ENCODE measurements around the gene CSTF3.
"Not testable (repeated sequence)": the region's sequence is repeated elsewhere in the genome, so short reads cannot be mapped to it uniquely, and the experiment has no call there.

Gene CSTF3

GRCh38 chr11:33177676-33178336 lies 16.5 kb upstream of the CSTF3 start:
- H3K27me3 ChIP-seq (ENCODE audit: insufficient read depth, low read depth): no peaks in the 10 kb centered on the region
- H4K20me1 ChIP-seq (ENCODE audit: insufficient read depth): no peaks in the 10 kb centered on the region
- H3K4me1 ChIP-seq (ENCODE audit: low read depth, poor library complexity, severe bottlenecking): no peaks in the 10 kb centered on the region
- H3K4me2 ChIP-seq: no peak overlapping the region
- no peak overlapping the region for H2AFZ ChIP-seq (ENCODE audit: low read depth)
- H3K27ac ChIP-seq: no peak overlapping the region
- no peak overlapping the region for H3K9ac ChIP-seq
- no peak overlapping the region for H3K4me3 ChIP-seq (IDR thresholded peaks at IDR 0.05; ENCODE audit: insufficient read depth, low read depth, low read length)
- H3K79me2 ChIP-seq (ENCODE audit: insufficient read depth, low read depth): no peaks in the 10 kb centered on the region
- H3K36me3 ChIP-seq (ENCODE audit: insufficient read depth): no peaks in the 10 kb centered on the region
- no peak for TF ChIP-seq CTCF (conservative IDR thresholded peaks at IDR 0.05; ENCODE audit: low read depth, low read length)

- not testable (repeated sequence) for H3K27me3 ChIP-seq (ENCODE audit: insufficient read depth, low read depth); H3K9ac ChIP-seq; H3K4me2 ChIP-seq; H3K4me1 ChIP-seq (ENCODE audit: low read depth, poor library complexity, severe bottlenecking); H3K36me3 ChIP-seq (ENCODE audit: insufficient read depth); H2AFZ ChIP-seq (ENCODE audit: low read depth); H3K27ac ChIP-seq; H3K4me3 ChIP-seq (IDR thresholded peaks at IDR 0.05; ENCODE audit: insufficient read depth, low read depth, low read length); H3K79me2 ChIP-seq (ENCODE audit: insufficient read depth, low read depth); H4K20me1 ChIP-seq (ENCODE audit: insufficient read depth)
Measured at GRCh38 chr11:33176760-33177159, 15.5 kb upstream of the CSTF3 start.

GRCh38 chr11:33172996-33173395 lies 11.7 kb upstream of the CSTF3 start:
- Histone ChIP-seq H3K4me3 (IDR thresholded peaks at IDR 0.05; ENCODE audit: insufficient read depth, low read depth, low read length) (no peak overlapping the region), H3K27ac (no peak overlapping the region), H3K4me1 (ENCODE audit: low read depth, poor library complexity, severe bottlenecking) (no peaks in the 10 kb centered on the region), H3K79me2 (ENCODE audit: insufficient read depth, low read depth) (no peaks in the 10 kb centered on the region), H4K20me1 (ENCODE audit: insufficient read depth) (no peaks in the 10 kb centered on the region), H3K4me2 (no peak overlapping the region), H2AFZ (ENCODE audit: low read depth) (no peak overlapping the region), H3K27me3 (ENCODE audit: insufficient read depth, low read depth) (no peaks in the 10 kb centered on the region), H3K9ac (no peak overlapping the region), H3K36me3 (ENCODE audit: insufficient read depth) (no peaks in the 10 kb centered on the region)
- TF ChIP-seq CTCF (conservative IDR thresholded peaks at IDR 0.05; ENCODE audit: low read depth, low read length): no peak

- no peak overlapping the region for H3K4me2 ChIP-seq
- H3K9ac ChIP-seq: no peak overlapping the region
- H3K36me3 ChIP-seq (ENCODE audit: insufficient read depth): no peaks in the 10 kb centered on the region
- no peaks in the 10 kb centered on the region for H3K4me1 ChIP-seq (ENCODE audit: low read depth, poor library complexity, severe bottlenecking)
- H3K27ac ChIP-seq: no peak overlapping the region
- no peak overlapping the region for H3K4me3 ChIP-seq (IDR thresholded peaks at IDR 0.05; ENCODE audit: insufficient read depth, low read depth, low read length)
- H3K27me3 ChIP-seq (ENCODE audit: insufficient read depth, low read depth): no peaks in the 10 kb centered on the region
- H2AFZ ChIP-seq (ENCODE audit: low read depth): no peak overlapping the region
- no peaks in the 10 kb centered on the region for H4K20me1 ChIP-seq (ENCODE audit: insufficient read depth)
- H3K79me2 ChIP-seq (ENCODE audit: insufficient read depth, low read depth): no peaks in the 10 kb centered on the region
- no peak for TF ChIP-seq CTCF (conservative IDR thresholded peaks at IDR 0.05; ENCODE audit: low read depth, low read length)
Measured at GRCh38 chr11:33172345-33172744, 11.1 kb upstream of the CSTF3 start.

GRCh38 chr11:33171251-33171650 lies 10.0 kb upstream of the CSTF3 start:
- Histone ChIP-seq H3K79me2 (ENCODE audit: insufficient read depth, low read depth) (no peaks in the 10 kb centered on the region), H3K27me3 (ENCODE audit: insufficient read depth, low read depth) (no peaks in the 10 kb centered on the region), H3K27ac (no peak overlapping the region), H3K9ac (no peak overlapping the region), H4K20me1 (ENCODE audit: insufficient read depth) (no peaks in the 10 kb centered on the region), H2AFZ (ENCODE audit: low read depth) (no peak overlapping the region), H3K36me3 (ENCODE audit: insufficient read depth) (no peaks in the 10 kb centered on the region), H3K4me3 (IDR thresholded peaks at IDR 0.05; ENCODE audit: insufficient read depth, low read depth, low read length) (no peak overlapping the region), H3K4me1 (ENCODE audit: low read depth, poor library complexity, severe bottlenecking) (no peaks in the 10 kb centered on the region), H3K4me2 (no peak overlapping the region)
- TF ChIP-seq CTCF (conservative IDR thresholded peaks at IDR 0.05; ENCODE audit: low read depth, low read length): no peak
